HG03575 (cell line): ENCODE results near the gene HSD17B1.
"Not testable (repeated sequence)": the region's sequence is repeated elsewhere in the genome, so short reads cannot be mapped to it uniquely, and the experiment has no call there.

Source experiments
- ATAC-seq: cut with Tn5 transposase; IDR thresholded peaks from one replicate; pipeline ENCODE4 v1.9.1; 2021; ENCODE audit not compliant: unreplicated experiment, insufficient number of reproducible peaks, low FRiP score; ENCODE audit errors: extremely low read depth

HSD17B1 gene

DNA sequence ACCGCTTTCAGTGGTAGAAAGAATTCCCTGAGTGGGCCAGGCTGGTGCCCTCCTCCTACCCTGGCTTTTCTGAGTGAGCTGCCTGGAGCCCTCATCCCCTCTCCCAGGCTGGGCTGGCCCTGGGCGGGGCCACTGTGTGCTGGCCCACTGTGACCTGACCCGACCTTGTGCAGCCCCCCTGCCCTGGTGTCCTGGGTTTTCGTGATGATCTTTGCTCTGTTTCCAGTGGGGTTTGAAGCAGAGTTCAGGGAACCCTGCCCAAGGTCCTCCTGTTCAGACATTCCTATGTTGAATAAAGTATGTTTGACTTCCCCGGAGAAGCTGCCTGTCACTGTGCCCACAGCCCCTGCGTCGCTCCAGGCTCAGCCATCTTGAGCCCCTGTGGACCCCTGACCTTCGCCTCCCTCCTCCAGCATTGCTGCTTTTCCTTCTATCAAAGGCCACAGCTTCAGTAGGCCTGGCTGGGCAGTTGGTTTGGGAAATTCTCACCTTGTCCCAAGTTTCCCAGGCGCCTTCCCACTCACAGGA is 30.4 kb upstream of the HSD17B1 start:
- no peak for ATAC-seq

DNA sequence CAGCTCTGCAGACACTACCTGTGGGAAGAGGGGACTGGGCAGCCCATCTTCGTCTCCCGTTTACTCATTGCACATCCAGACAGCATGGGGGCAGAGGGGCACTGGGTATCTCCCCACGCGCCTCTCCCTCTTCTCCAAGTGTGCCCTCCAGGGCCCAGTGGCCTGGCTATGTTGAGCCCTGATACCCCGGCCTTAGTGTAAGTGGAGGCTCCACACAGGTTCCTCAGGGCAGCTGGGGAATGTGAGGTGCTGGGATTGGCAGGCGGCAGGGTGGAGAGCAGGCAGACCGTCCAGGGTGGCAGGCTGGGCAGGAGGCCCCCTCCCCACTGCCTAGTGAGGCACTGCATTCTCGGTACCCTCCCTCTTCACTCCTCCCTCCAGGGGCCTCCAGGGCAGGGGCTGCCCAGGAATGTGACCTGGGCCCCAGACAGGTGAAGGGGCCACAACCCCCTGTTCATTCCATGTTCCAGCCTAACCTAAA is 29.9 kb upstream of the HSD17B1 start:
- no peak for ATAC-seq

DNA sequence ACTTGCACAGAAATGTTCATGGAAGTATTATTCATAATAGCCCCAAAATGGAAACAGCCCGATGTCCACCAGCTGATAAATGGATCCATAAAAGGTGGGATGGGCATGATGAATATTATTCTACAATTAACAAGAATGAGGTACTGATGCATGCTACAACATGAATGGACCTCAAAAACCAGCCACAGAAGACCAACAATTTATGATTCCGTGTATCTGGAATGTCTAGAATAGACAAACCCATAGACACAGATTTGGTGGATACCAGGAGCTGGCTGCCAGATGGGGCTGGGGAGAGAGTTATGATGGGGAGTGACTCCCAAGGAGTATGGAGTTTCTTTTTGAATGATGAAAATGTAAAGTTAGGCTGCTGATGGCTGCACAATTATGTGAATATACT is 27.5 kb upstream of the HSD17B1 start:
- no peak for ATAC-seq

GRCh38 chr17:42526031-42526444 is 26.7 kb upstream of the HSD17B1 start:
- no peak for ATAC-seq

- ATAC-seq = no peak
Observed at GRCh38 chr17:42527932-42528331, 24.8 kb upstream of the HSD17B1 start.

GRCh38 chr17:42529061-42529460 is 23.7 kb upstream of the HSD17B1 start:
- no peak for ATAC-seq

- ATAC-seq = no peak
Observed at GRCh38 chr17:42530952-42531454, 21.7 kb upstream of the HSD17B1 start.

- ATAC-seq = no peak
Observed at GRCh38 chr17:42531455-42532354, 21.0 kb upstream of the HSD17B1 start.

GRCh38 chr17:42535155-42536047 is 17.3 kb upstream of the HSD17B1 start:
- no peak for ATAC-seq

GRCh38 chr17:42536048-42536371 is 16.7 kb upstream of the HSD17B1 start, which contains the start of gene NAGLU:
NAGLU (plus strand) TSS chr17:42536241; CDS start chr17:42536273, 32 bp downstream.
- ATAC-seq = no peak

DNA sequence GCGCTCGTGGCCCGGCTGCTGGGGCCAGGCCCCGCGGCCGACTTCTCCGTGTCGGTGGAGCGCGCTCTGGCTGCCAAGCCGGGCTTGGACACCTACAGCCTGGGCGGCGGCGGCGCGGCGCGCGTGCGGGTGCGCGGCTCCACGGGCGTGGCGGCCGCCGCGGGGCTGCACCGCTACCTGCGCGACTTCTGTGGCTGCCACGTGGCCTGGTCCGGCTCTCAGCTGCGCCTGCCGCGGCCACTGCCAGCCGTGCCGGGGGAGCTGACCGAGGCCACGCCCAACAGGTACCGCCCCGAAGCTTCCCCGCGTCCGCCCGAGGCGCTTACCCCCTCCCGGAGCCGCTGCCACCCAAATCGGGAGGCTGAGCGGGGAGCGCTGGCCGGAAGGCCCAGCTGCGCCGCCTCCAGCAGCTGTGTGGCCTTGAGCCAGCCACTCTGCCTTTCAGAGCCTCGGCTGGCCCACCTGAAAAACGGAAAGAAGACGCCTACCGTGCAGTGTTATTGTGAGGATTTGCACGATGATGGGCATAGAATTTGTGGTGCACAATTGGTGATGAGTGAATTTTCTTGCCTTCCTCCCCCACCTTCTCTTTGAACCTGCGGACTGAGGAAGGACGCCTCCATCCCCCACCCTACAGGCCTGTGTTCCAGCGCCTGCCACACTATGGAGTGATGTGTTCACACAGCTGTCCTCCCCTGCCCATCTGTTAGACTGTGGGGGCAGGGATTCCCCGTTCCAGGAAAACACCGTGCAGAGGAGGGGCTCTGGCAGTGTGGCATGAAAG is 16.2 kb upstream of the HSD17B1 start:
- no peak for ATAC-seq

- ATAC-seq = no peak
Observed at GRCh38 chr17:42537156-42537805, 15.4 kb upstream of the HSD17B1 start.

DNA sequence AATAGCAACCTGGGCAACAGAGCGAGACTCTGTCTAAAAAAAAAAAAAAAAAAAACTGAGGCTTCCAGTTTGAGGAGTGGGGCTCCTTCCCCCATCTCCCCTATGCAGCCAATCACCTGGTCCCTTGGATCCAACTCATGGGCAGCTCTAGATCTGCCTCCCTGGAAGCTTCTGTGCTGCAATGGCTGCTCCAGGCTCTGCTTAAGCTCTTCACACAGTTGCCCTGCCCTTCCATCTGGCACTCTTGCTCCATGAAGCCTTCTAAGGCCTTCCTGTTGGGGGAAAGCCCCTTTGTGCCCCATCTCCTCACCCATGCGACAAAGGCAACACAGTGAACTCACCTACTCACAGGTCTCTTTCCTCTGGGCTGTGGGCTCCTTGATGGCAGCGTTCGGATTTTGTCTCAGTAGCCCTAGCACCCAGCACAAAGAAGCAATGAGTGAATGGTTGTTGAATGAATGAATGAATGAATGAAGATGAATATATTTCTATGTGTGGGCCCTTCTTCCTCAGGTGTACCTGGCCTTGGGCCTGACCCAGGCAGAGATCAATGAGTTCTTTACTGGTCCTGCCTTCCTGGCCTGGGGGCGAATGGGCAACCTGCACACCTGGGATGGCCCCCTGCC is 14.8 kb upstream of the HSD17B1 start:
- ATAC-seq = no peak

GRCh38 chr17:42538482-42538881 is 14.2 kb upstream of the HSD17B1 start:
- no peak for ATAC-seq

- ATAC-seq = not testable (repeated sequence)
Observed at GRCh38 chr17:42540558-42540957, 12.2 kb upstream of the HSD17B1 start.

- no peak for ATAC-seq
Observed at GRCh38 chr17:42541041-42541833, 11.5 kb upstream of the HSD17B1 start.
